ENCODE data around the gene WWOX. TPM values are rescaled to one million over a fixed set of nuclear protein-coding genes. Genes with fewer than 3 reads are reported as not detected.

Gene WWOX
- polyA plus RNA-seq, 4 donors = 4.9 to 15.8 (median 7.0) TPM

- Histone ChIP-seq H3K4me1 (ENCODE audit: control insufficient read depth in 3 of 3, insufficient read depth in 2 of 3, low read depth in 1 of 3, low read length in 2 of 3) (no peaks in the 10 kb centered on the region), H3K27ac (ENCODE audit: low read depth in 1 of 3, low read length in 2 of 3) (no peak overlapping the region), H3K36me3 (ENCODE audit: control insufficient read depth in 3 of 3, insufficient read depth in 2 of 3, low read depth in 1 of 3, low read length in 3 of 3) (peaks cover 2 to 33% (median 9%) of the 10 kb centered on the region in 3 donors), H3K9me3 (ENCODE audit: control insufficient read depth in 2 of 2, insufficient read depth in 1 of 2, low read depth in 1 of 2, low read length in 1 of 2) (no peaks in the 10 kb centered on the region), H3K4me3 (ENCODE audit: low read depth in 1 of 3, low read length in 3 of 3) (no peak overlapping the region), H3K27me3 (ENCODE audit: control insufficient read depth in 3 of 3, insufficient read depth in 3 of 3, low read length in 3 of 3) (no peaks in the 10 kb centered on the region)
- 89 to 91% (median 90%) methylated on average over 5 of the region's 5 CpGs for WGBS, 3 donors
- FAIRE-seq = no peak
- no peak for DNase-seq
These were observed 9.0 kb downstream of the WWOX start for GRCh38 chr16:78108451-78108850.

- no peaks in the 10 kb centered on the region for H3K9me3 ChIP-seq (ENCODE audit: control insufficient read depth in 2 of 2, insufficient read depth in 1 of 2, low read depth in 1 of 2, low read length in 1 of 2)
- H3K27me3 ChIP-seq (ENCODE audit: control insufficient read depth in 3 of 3, insufficient read depth in 3 of 3, low read length in 3 of 3) = no peaks in the 10 kb centered on the region
- peaks cover 4 to 38% (median 9%) of the 10 kb centered on the region in 3 donors for H3K36me3 ChIP-seq (ENCODE audit: control insufficient read depth in 3 of 3, insufficient read depth in 2 of 3, low read depth in 1 of 3, low read length in 3 of 3)
- FAIRE-seq (no peak), DNase-seq (no peak)
- H3K4me3 ChIP-seq (ENCODE audit: low read depth in 1 of 3, low read length in 3 of 3) = no peak overlapping the region
- no peak overlapping the region for H3K27ac ChIP-seq (ENCODE audit: low read depth in 1 of 3, low read length in 2 of 3)
- WGBS, 3 donors = 95 to 98% (median 97%) methylated on average over 2 of the region's 2 CpGs
- no peaks in the 10 kb centered on the region for H3K4me1 ChIP-seq (ENCODE audit: control insufficient read depth in 3 of 3, insufficient read depth in 2 of 3, low read depth in 1 of 3, low read length in 2 of 3)
These were observed 13.8 kb downstream of the WWOX start for GRCh38 chr16:78113258-78113657.

GRCh38 chr16:78115659-78116058 is 16.2 kb downstream of the WWOX start:
- no peak for FAIRE-seq
- H3K4me3 ChIP-seq (ENCODE audit: low read depth in 1 of 3, low read length in 3 of 3) = no peak overlapping the region

GRCh38 chr16:78116946-78117345 is 17.5 kb downstream of the WWOX start:
- no peak for FAIRE-seq
- H3K27ac ChIP-seq (ENCODE audit: low read depth in 1 of 3, low read length in 2 of 3) = no peak overlapping the region
- no peaks in the 10 kb centered on the region for H3K4me1 ChIP-seq (ENCODE audit: control insufficient read depth in 3 of 3, insufficient read depth in 2 of 3, low read depth in 1 of 3, low read length in 2 of 3)
- no peak overlapping the region for H3K4me3 ChIP-seq (ENCODE audit: low read depth in 1 of 3, low read length in 3 of 3)
- no peaks in the 10 kb centered on the region for H3K27me3 ChIP-seq (ENCODE audit: control insufficient read depth in 3 of 3, insufficient read depth in 3 of 3, low read length in 3 of 3)
- H3K9me3 ChIP-seq (ENCODE audit: control insufficient read depth in 2 of 2, insufficient read depth in 1 of 2, low read depth in 1 of 2, low read length in 1 of 2) = no peaks in the 10 kb centered on the region
- 78 to 96% (median 90%) methylated on average over 4 of the region's 4 CpGs for WGBS, 3 donors
- DNase-seq = no peak
- H3K36me3 ChIP-seq (ENCODE audit: control insufficient read depth in 3 of 3, insufficient read depth in 2 of 3, low read depth in 1 of 3, low read length in 3 of 3) = peaks cover 0 to 20% (median 2%) of the 10 kb centered on the region in 3 donors

More at GRCh38 chr16:78115659-78116058, 16.2 kb downstream of the WWOX start:
- no peaks in the 10 kb centered on the region for H3K9me3 ChIP-seq (ENCODE audit: control insufficient read depth in 2 of 2, insufficient read depth in 1 of 2, low read depth in 1 of 2, low read length in 1 of 2)
- no peak for DNase-seq
- WGBS, 3 donors = 93 to 95% (median 93%) methylated on average over 5 of the region's 5 CpGs
- no peaks in the 10 kb centered on the region for H3K27me3 ChIP-seq (ENCODE audit: control insufficient read depth in 3 of 3, insufficient read depth in 3 of 3, low read length in 3 of 3)
- no peaks in the 10 kb centered on the region for H3K4me1 ChIP-seq (ENCODE audit: control insufficient read depth in 3 of 3, insufficient read depth in 2 of 3, low read depth in 1 of 3, low read length in 2 of 3)
- H3K36me3 ChIP-seq (ENCODE audit: control insufficient read depth in 3 of 3, insufficient read depth in 2 of 3, low read depth in 1 of 3, low read length in 3 of 3) = peaks cover under 1 to 26% (median 2%) of the 10 kb centered on the region in 3 donors
- H3K27ac ChIP-seq (ENCODE audit: low read depth in 1 of 3, low read length in 2 of 3) = no peak overlapping the region

- Histone ChIP-seq H3K9me3 (ENCODE audit: control insufficient read depth in 2 of 2, insufficient read depth in 1 of 2, low read depth in 1 of 2, low read length in 1 of 2) (no peaks in the 10 kb centered on the region), H3K27me3 (ENCODE audit: control insufficient read depth in 3 of 3, insufficient read depth in 3 of 3, low read length in 3 of 3) (no peaks in the 10 kb centered on the region), H3K4me1 (ENCODE audit: control insufficient read depth in 3 of 3, insufficient read depth in 2 of 3, low read depth in 1 of 3, low read length in 2 of 3) (no peaks in the 10 kb centered on the region), H3K4me3 (ENCODE audit: low read depth in 1 of 3, low read length in 3 of 3) (no peak overlapping the region), H3K27ac (ENCODE audit: low read depth in 1 of 3, low read length in 2 of 3) (no peak overlapping the region), H3K36me3 (ENCODE audit: control insufficient read depth in 3 of 3, insufficient read depth in 2 of 3, low read depth in 1 of 3, low read length in 3 of 3) (peaks cover 0 to 20% (median 2%) of the 10 kb centered on the region in 3 donors)
- DNase-seq (no peak), FAIRE-seq (no peak)
- 87 to 93% (median 90%) methylated on average over 5 of the region's 5 CpGs for WGBS, 3 donors
These were observed 17.9 kb downstream of the WWOX start for GRCh38 chr16:78117391-78117790.

- Histone ChIP-seq H3K27ac (ENCODE audit: low read depth in 1 of 3, low read length in 2 of 3) (no peak overlapping the region), H3K4me1 (ENCODE audit: control insufficient read depth in 3 of 3, insufficient read depth in 2 of 3, low read depth in 1 of 3, low read length in 2 of 3) (no peaks in the 10 kb centered on the region), H3K27me3 (ENCODE audit: control insufficient read depth in 3 of 3, insufficient read depth in 3 of 3, low read length in 3 of 3) (no peaks in the 10 kb centered on the region), H3K4me3 (ENCODE audit: low read depth in 1 of 3, low read length in 3 of 3) (no peak overlapping the region), H3K9me3 (ENCODE audit: control insufficient read depth in 2 of 2, insufficient read depth in 1 of 2, low read depth in 1 of 2, low read length in 1 of 2) (no peaks in the 10 kb centered on the region), H3K36me3 (ENCODE audit: control insufficient read depth in 3 of 3, insufficient read depth in 2 of 3, low read depth in 1 of 3, low read length in 3 of 3) (peaks cover 0 to 15% (median 2%) of the 10 kb centered on the region in 3 donors)
- no peak for FAIRE-seq
- 67 to 71% (median 70%) methylated on average over 3 to 4 of the region's 4 CpGs for WGBS, 3 donors
- no peak for DNase-seq
These were observed 19.1 kb downstream of the WWOX start for GRCh38 chr16:78118469-78119025.

- no peak overlapping the region for H3K27ac ChIP-seq (ENCODE audit: low read depth in 1 of 3, low read length in 2 of 3)
- H3K27me3 ChIP-seq (ENCODE audit: control insufficient read depth in 3 of 3, insufficient read depth in 3 of 3, low read length in 3 of 3) = no peaks in the 10 kb centered on the region
- DNase-seq (peak; percentile 65 to 70), FAIRE-seq (peak; percentile 57)
- H3K4me1 ChIP-seq (ENCODE audit: control insufficient read depth in 3 of 3, insufficient read depth in 2 of 3, low read depth in 1 of 3, low read length in 2 of 3) = peaks cover 0 to 4% (median 0%) of the 10 kb centered on the region in 3 donors
- peaks cover 0 to 8% (median 0%) of the 10 kb centered on the region in 3 donors for H3K36me3 ChIP-seq (ENCODE audit: control insufficient read depth in 3 of 3, insufficient read depth in 2 of 3, low read depth in 1 of 3, low read length in 3 of 3)
- WGBS, 3 donors = 10 to 17% (median 10%) methylated on average over 4 of the region's 4 CpGs
- H3K4me3 ChIP-seq (ENCODE audit: low read depth in 1 of 3, low read length in 3 of 3) = no peak overlapping the region
- no peaks in the 10 kb centered on the region for H3K9me3 ChIP-seq (ENCODE audit: control insufficient read depth in 2 of 2, insufficient read depth in 1 of 2, low read depth in 1 of 2, low read length in 1 of 2)
These were observed 23.4 kb downstream of the WWOX start for GRCh38 chr16:78122774-78123315.

- peaks cover 0 to 3% of the 10 kb centered on the region in 2 donors for H3K9me3 ChIP-seq (ENCODE audit: control insufficient read depth in 2 of 2, insufficient read depth in 1 of 2, low read depth in 1 of 2, low read length in 1 of 2)
- H3K4me3 ChIP-seq (ENCODE audit: low read depth in 1 of 3, low read length in 3 of 3) = no peak overlapping the region
- H3K36me3 ChIP-seq (ENCODE audit: control insufficient read depth in 3 of 3, insufficient read depth in 2 of 3, low read depth in 1 of 3, low read length in 3 of 3) = peaks cover 0 to 8% (median 0%) of the 10 kb centered on the region in 3 donors
- H3K27me3 ChIP-seq (ENCODE audit: control insufficient read depth in 3 of 3, insufficient read depth in 3 of 3, low read length in 3 of 3) = no peaks in the 10 kb centered on the region
- WGBS, 3 donors = 86 to 91% (median 86%) methylated on average over 15 of the region's 15 CpGs
- peaks cover 0 to 4% (median 0%) of the 10 kb centered on the region in 3 donors for H3K4me1 ChIP-seq (ENCODE audit: control insufficient read depth in 3 of 3, insufficient read depth in 2 of 3, low read depth in 1 of 3, low read length in 2 of 3)
- FAIRE-seq = no peak
- H3K27ac ChIP-seq (ENCODE audit: low read depth in 1 of 3, low read length in 2 of 3) = no peak overlapping the region
- DNase-seq = peak in 1 of 2 donors; percentile 58
These were observed 25.8 kb downstream of the WWOX start for GRCh38 chr16:78125112-78125844.
